WERI-Rb-1 (cell line): ENCODE results near the gene INS.

Source experiments
- DNase-seq: peaks from one replicate; pipeline ENCODE4 v3.0.0-alpha.2; 2020
- H3K27ac ChIP-seq: fragments of 250-450 bp; sonication (Bioruptor Pico); 2 replicates; pipeline ENCODE4 v1.5.1; 2020; ENCODE audit warnings: mild to moderate bottlenecking, moderate library complexity
- H3K27me3 ChIP-seq: fragments of 250-450 bp; sonication (Bioruptor Pico); 2 replicates; pipeline ENCODE4 v1.5.1; 2021; ENCODE audit warnings: mild to moderate bottlenecking, low read depth, moderate library complexity; ENCODE audit not compliant: insufficient read depth, severe bottlenecking
- H3K36me3 ChIP-seq: fragments of 250-450 bp; sonication (Bioruptor Pico); 2 replicates; pipeline ENCODE4 v1.5.1; 2020; ENCODE audit warnings: mild to moderate bottlenecking, moderate library complexity
- H3K4me3 ChIP-seq: 2 replicates; pipeline ENCODE4 v1.5.1; 2011; ENCODE audit warnings: low read depth, mild to moderate bottlenecking, control low read depth, low read length
- H3K9me3 ChIP-seq: fragments of 250-450 bp; sonication (Bioruptor Pico); 2 replicates; pipeline ENCODE4 v1.5.1; 2021; ENCODE audit warnings: mild to moderate bottlenecking, moderate library complexity; ENCODE audit not compliant: severe bottlenecking
- CTCF ChIP-seq: IDR thresholded peaks from 2 replicates; pipeline ENCODE4 v1.5.1; 2011; ENCODE audit warnings: low read depth, mild to moderate bottlenecking, control low read depth, inconsistent platforms, low read length

The INS gene

GRCh38 chr11:2154889-2155288, 6.1 kb downstream of the INS start:
- DNase-seq: no peak
- H3K27me3 ChIP-seq: peaks cover 88% of the 10 kb centered on the region
- no peak overlapping the region for H3K4me3 ChIP-seq
- H3K27ac ChIP-seq: no peak overlapping the region
- no peak for TF ChIP-seq CTCF
- no peaks in the 10 kb centered on the region for H3K9me3 ChIP-seq
- no peaks in the 10 kb centered on the region for H3K36me3 ChIP-seq

GRCh38 chr11:2154195-2154585, 6.8 kb downstream of the INS start:
- H3K36me3 ChIP-seq: no peaks in the 10 kb centered on the region
- H3K27ac ChIP-seq: no peak overlapping the region
- peaks cover 89% of the 10 kb centered on the region for H3K27me3 ChIP-seq
- H3K4me3 ChIP-seq: no peak overlapping the region
- no peaks in the 10 kb centered on the region for H3K9me3 ChIP-seq
- DNase-seq: no peak
- TF ChIP-seq CTCF: no peak

DNA sequence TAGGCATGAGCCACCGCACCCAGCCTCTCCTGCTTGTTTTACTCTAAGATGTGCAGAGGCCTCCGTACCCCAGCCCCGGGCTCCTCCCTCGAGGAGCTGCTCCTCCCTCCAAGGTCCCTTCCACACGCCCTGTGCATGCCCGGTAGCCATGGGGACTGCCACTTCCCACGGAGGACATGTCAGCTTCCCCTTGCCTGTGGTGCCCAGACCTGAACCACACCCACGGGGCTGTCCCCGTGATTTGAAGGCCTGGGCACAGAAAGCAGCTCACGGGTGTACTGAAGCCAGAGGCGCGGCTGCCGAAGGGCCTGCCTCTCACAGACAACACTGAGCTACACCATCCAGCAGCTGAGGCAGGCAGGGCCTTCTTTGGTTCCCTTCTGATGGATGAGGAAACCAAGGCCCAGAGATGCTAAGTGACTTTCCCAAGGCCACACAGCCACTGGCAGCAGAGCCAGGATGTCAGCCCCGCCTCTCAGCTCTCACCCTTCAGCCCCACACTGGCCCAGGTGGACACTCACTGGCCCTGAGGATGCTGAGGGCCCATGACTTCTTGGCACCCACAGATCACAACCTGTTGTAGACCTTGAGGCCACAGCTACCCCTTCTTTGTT, 7.3 kb downstream of the INS start:
- no peak for DNase-seq
- no peaks in the 10 kb centered on the region for H3K36me3 ChIP-seq
- TF ChIP-seq CTCF: no peak
- no peak overlapping the region for H3K4me3 ChIP-seq
- no peak overlapping the region for H3K27ac ChIP-seq
- no peaks in the 10 kb centered on the region for H3K9me3 ChIP-seq
- peaks cover 90% of the 10 kb centered on the region for H3K27me3 ChIP-seq

DNA sequence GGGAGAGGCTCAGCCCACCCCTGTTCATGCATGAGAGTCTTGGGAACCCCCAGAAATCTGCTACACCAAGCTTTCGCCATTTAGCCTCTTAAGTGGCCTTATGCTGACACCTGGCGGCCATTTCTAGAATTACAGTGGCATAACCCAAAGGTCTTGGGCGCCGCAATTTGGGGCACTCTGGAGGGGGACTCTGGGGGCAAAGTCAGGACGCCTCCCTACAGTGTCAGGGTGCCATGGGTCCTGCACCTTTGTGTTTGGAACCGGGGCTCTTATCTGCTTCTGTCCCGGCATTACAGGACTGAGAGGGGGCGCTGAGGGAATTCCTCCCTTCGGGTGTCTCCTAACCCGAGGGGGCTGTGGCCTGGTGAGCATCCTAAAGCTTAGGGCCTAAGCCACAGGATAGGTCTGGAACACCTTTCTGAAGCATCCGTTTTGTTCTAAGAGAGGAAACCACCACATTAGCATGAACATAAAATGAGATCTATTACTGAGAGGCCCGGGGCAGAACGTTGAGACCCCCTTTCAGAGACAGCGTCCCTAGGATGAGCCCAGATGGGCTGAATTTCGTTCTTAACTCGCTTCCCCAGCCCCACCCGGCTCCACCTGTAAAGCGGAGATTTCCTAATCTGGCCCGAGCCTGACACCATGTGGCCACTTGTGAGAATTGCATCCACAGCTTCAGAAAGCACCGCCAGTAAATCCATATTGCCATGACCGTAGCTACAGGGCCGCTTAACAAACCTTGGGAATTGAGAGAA, 9.3 kb downstream of the INS start:
- peak; percentile 64 for TF ChIP-seq CTCF
- H3K9me3 ChIP-seq: no peaks in the 10 kb centered on the region
- H3K27ac ChIP-seq: no peak overlapping the region
- H3K4me3 ChIP-seq: no peak overlapping the region
- no peaks in the 10 kb centered on the region for H3K36me3 ChIP-seq
- peak; percentile 76 for DNase-seq
- peaks cover 96% of the 10 kb centered on the region for H3K27me3 ChIP-seq

DNA sequence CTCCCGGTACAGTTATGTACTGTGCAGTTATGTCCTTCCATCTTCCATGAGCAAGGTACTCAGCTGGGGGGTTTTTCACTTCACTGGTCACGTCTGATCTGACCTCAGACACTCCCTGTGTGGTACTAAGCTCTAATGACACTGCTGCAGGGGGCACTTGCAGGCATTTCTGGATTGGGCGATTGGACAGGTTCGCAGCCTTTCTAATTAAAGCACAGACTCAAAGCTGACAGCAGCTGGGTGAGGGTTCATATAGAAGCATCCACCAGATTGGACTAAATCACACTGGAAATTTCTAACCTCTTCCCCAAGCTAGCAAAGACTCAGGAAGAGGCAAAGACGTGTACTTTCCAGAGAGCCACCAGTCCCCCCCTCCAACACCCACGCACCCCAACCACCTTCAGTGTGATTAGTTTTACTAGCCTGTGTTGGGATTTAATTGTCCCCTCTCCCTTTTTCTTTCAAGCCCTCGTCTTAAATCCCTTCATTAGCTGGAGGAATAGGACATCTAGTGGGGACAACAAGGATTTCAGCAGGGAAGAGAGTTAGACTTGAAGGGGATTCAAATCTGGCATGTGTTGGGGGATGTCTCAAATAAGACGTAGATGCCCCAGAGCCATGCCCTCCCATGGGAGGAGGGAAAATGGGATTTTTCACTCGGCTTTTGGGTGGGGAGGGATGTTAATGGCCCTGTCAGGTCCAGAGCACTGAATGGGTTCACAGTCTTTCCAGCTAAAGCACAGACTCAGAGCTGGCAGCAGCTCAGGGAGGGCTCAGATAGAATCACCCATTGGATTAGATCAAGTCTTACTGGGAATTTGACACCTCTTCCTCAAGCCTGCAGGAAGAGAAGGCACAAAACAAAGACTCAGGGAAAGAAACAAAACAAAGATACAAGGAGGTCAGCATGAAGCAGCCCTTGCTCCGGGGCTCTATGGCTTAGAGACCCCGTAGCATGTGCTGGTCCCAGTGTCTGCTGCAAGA, 10.9 kb downstream of the INS start:
- Histone ChIP-seq H3K36me3 (no peaks in the 10 kb centered on the region), H3K27me3 (peaks cover 96% of the 10 kb centered on the region), H3K9me3 (no peaks in the 10 kb centered on the region), H3K27ac (no peak overlapping the region), H3K4me3 (no peak overlapping the region)
- no peak for DNase-seq
- TF ChIP-seq CTCF: peak; percentile 38
